GM21529 (cell line): ENCODE results near the gene SPATA31D3.
"Not testable (repeated sequence)": the region's sequence is repeated elsewhere in the genome, so short reads cannot be mapped to it uniquely, and the experiment has no call there.

Experiments used
- ATAC-seq: cut with Tn5 transposase; IDR thresholded peaks from one replicate; pipeline ENCODE4 v1.9.1; 2021; ENCODE audit not compliant: unreplicated experiment

Gene SPATA31D3

DNA sequence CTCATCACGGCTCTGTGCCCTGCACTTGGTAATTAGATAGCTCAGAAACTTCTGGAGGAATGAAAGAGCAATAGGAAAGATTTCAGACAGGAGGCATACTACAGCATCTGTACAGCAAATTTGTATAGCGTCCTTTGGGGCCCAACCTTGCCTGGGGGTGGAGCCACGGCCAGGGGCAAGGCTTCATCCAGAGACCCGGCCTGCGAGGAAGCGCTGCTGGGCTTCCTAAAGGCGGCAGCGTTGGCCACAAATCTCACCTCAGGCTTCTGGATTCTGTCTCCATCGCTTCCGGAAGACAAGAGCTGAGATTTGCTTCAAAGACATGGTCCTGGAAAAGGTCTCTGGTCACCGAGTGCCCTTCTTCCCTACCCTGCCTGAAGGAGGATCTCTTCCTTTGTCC is 33.1 kb downstream of the SPATA31D3 start:
- ATAC-seq, result no peak

DNA sequence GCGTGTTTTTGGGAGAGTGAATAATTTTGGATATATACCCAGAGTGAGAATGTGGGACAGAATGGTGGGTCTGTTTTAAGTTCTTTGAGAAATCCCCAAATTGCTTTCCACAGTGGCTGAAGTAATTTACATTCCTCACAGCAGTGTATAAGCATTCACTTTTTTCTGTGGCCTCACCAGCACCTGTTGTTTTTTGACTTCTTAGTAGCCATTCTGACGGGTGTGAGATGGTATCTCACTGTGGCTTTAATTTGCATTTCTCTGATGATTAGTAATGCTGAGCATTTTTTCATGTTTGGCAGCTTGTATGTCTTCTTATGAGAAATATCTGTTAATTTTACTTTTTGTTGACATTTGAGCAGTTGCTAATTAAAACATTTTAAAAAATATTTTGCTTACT is 35.9 kb downstream of the SPATA31D3 start:
- no peak for ATAC-seq

DNA sequence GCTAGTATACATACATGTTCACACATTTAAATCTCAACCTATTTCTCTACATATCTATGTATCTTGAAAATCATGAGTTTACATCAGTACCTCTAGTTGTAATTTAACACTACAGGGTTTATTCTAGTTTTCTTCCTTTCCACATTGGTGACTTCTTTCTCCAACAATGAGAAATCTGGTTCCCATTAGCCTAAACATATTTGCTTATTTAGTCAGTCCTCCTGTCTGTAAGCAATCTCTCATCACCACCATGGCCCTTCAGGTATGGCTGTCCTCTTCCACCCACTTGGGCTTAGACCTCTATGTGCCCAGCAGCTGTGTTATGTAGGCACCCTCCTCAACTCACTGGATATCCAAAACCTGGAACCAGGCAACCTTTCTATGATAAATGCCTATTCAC is 37.3 kb downstream of the SPATA31D3 start:
- no peak for ATAC-seq

DNA sequence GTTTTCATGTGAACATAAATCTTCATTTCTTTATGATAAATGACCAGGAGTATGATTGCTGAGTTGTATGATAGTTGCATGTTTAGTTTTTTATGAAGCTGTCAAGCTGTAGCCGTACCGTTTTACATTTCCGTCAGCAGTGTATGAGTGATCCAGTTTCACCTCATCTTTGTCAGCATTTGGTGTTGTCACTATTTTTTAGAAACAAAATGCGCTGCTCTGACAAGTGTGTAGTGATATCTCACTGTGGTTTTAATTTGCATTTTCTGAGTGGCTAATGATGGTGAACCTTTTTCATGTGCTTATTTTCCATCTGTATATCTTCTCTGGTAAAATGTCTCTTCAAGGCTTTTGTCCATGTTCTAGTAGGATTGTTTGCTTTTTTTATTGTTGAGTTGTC is 38.6 kb downstream of the SPATA31D3 start:
- ATAC-seq, result no peak

DNA sequence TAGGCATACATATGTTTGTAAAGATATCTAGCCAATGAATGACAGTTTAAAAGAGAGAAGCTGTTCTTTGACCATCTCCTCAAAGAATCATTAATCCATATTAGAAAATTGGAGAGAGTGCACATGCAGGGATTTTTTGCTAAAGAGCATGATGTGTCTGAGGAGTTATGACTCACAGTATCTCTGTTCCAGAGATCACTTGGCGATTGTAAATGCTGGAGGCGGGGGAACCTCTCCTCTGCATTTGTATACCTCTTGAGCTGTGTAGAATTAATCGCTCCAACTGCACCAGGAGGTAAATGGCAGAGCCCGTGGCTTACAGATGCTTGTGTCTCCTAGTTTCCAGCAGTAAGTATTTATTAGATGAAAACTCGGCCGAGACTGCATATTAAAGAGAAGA is 41.6 kb downstream of the SPATA31D3 start:
- no peak for ATAC-seq

DNA sequence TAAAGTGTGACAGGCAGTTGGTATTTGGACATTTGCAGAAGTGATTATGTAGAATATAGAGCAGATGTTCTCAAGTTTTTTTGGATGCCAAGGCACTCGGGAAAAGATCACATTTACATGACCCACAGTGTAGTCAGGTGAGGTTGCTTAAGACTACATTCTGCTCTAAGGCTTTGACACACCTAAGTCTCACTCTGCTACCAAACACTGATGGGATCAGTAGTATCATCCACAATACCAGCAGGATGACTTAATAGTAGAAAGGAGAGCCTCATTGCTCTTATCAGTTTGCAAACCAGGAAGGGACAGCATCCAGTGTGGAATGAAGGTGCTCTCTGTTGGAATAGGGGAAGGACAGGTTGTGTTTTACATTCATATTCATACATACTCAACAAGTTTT is 42.8 kb downstream of the SPATA31D3 start:
- no peak for ATAC-seq

DNA sequence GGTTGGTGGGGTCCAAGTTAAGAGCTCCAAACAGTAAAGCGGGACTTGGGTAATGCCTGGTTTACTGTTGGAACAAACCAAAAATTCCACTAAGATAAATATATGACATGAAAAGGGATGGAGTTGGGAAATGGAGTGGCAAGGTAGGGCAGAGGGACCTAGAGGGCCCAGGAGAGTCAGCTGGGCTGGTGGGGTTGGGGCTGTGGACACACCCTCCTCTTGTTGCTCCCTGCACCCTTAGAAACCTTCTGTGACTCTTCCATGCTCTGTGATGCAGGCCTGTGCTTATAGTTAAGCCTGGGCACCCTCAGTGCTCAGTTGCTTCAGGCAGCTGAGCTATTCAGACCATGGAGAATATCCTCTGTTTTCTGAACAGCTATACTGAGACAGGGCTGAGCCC is 45.2 kb downstream of the SPATA31D3 start, which contains the start of gene SPATA31D1:
Gene SPATA31D1 (plus strand): TSS at position 301 of the 400 bp plus-strand sequence. CDS start 47 bp downstream, at position 348.
- not testable (repeated sequence) for ATAC-seq

DNA sequence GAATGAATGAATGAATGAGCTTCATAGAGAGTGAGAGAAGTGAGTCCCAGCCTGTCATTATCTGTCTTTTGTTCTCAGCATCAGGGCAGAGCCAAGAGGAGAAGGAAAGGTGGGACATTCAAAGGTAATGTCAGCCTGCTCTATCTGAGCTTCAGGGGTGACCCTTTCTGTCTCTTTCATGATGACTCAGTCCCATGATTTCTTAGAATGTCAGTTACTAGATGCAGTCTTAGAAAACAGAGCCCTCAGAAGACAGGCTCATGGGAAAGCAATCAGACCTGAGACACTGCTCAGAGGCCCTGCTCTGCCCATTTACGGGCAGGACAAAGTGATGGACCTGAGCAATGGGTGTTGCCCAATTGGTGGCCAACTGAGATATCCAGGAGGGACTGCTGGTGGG is 46.4 kb downstream of the SPATA31D3 start:
- no peak for ATAC-seq

DNA sequence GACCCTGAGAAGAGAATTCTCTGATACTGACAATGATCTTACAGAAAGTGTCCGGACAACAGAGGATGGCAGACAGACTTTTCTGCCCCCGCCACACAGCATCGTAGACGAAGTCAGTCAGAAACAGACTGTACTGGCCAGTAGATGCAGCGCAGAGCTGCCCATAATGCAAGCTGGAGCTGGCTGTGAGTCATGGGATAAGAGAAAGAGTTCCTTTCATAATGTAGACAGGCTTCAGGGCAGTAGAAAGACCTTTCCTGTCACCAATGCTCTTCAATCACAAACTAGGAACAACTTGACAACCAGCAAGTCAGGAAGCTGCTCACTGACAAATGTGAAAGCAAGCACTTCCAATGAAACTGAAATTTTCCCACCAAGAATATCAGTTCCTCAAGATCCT is 50.4 kb downstream of the SPATA31D3 start:
- no peak for ATAC-seq
